Heart left ventricle (tissue), 16 donors: Measurements from ENCODE around the gene ZSWIM4. TPM values are rescaled to one million over a fixed set of nuclear protein-coding genes. Genes with fewer than 3 reads are reported as not detected.
A peak's percentile ranks its signal among the peaks of the same experiment; 100 is the strongest.

Experiments used
- ATAC-seq, 4 donors: fragments of 200-7000 bp; cut with Tn5 transposase; one replicate each; pipeline ENCODE4 v1.9.1; 2020 to 2022; ENCODE audit warnings: moderate library complexity in 4 of 4, mild to moderate bottlenecking in 3 of 4, moderate number of reproducible peaks in 1 of 4
- DNase-seq, 5 donors: peaks; one replicate each; pipeline ENCODE4 v3.0.0-alpha.2; 2020
- H3K27ac ChIP-seq, 12 donors: fragments of 200-600 bp; sonication (generic) in 4 of 12; one replicate each; pipeline versions ENCODE4 v1.5.0 to v1.8.0; 2016 to 2022; ENCODE audit warnings: mild to moderate bottlenecking in 2 of 12
- H3K27me3 ChIP-seq, 9 donors: fragments of 200-600 bp; sonication (generic) in 2 of 9; one replicate each; pipeline versions ENCODE4 v1.5.1 to v1.8.0; 2016 to 2022; ENCODE audit warnings: mild to moderate bottlenecking in 3 of 9
- H3K36me3 ChIP-seq, 9 donors: fragments of 200-600 bp; sonication (generic) in 2 of 9; one replicate each; pipeline versions ENCODE4 v1.5.0 to v1.8.0; 2018 to 2022; ENCODE audit warnings: mild to moderate bottlenecking in 2 of 9
- H3K4me1 ChIP-seq, 12 donors: fragments of 200-600 bp; sonication (generic) in 4 of 12; one replicate each; pipeline versions ENCODE4 v1.5.0 to v1.8.0; 2016 to 2022; ENCODE audit warnings: mild to moderate bottlenecking in 3 of 12
- H3K4me3 ChIP-seq, 12 donors: fragments of 200-600 bp; sonication (generic) in 4 of 12; one replicate each; pipeline versions ENCODE4 v1.5.0 to v1.8.0; 2017 to 2022; ENCODE audit warnings: mild to moderate bottlenecking in 9 of 12, moderate library complexity in 4 of 12
- H3K9me3 ChIP-seq, 12 donors: fragments of 200-600 bp; sonication (generic) in 4 of 12; one replicate each; pipeline versions ENCODE4 v1.5.0 to v1.8.0; 2016 to 2022; ENCODE audit warnings: mild to moderate bottlenecking in 1 of 12
- CTCF ChIP-seq, 12 donors: fragments of 200-600 bp; sonication (generic) in 4 of 12; IDR thresholded peaks; one replicate each; pipeline versions ENCODE4 v1.5.0 to v1.8.0; 2018 to 2022; ENCODE audit warnings: antibody characterized with exemption in 12 of 12, mild to moderate bottlenecking in 5 of 12
- POLR2A ChIP-seq, 2 donors: fragments of 450-650 bp; IDR thresholded peaks; one replicate each; pipeline ENCODE4 v1.6.1; 2017; ENCODE audit warnings: antibody characterized with exemption in 2 of 2, mild to moderate bottlenecking in 2 of 2, moderate library complexity in 2 of 2
- WGBS, 4 donors: extraction: QIAGEN DNeasy Blood & Tissue Kit in 2 of 4; methylation state at CpG; one replicate each; pipeline versions ENCODE4 v1.1.5 to v1.1.7; 2013 to 2018; 5-methylcytosine and 5-hydroxymethylcytosine counted together
- intact Hi-C, 10 donors: fragments of 100-400 bp; cut with DNase I; formaldehyde crosslinking; loops; one replicate each; pipeline versions ENCODE4 v1.11.1 to v1.14.2; 2022
- polyA plus RNA-seq, 2 donors: library from polyadenylated mRNA; stranded (reverse); fragments of 200-250 nt; gene quantifications; one replicate each; pipeline ENCODE4 v1.2.3, GENCODE V29; 2013
- total RNA-seq, 9 donors: library from RNA; depleted of rRNA in 2 of 9; stranded (reverse); fragments of >200 nt in 2 of 9; fragmentation: NEBNext Ultra II Directional in 3 of 9; extraction: Animal tissue kit (Norgen Biotek cat#: 25700) in 3 of 9; gene quantifications; one replicate each; pipeline versions ENCODE4 v1.1.0 to v1.2.4, GENCODE V29; 2016 to 2023
- donor health status: ischemic (EF 13 %, LVEDD 7.1; RV severe dilation, severe dysfunction).
- donor health status: healthy with polysubstance abuse.
- donor health status: DM: no; HTN: yes; CAD: no.
- donor health status: DM: no; HTN: no; CAD: no.
- donor health status: ischemic (EF 25% LVEDD 6.9; RV normal size, moderate dysfunction).
- donor health status: ischemic (EF 25% LVEDD 5.7; RV mildly dilated, moderate dysfunction).
- donor health status: healthy.
- donor health status: DM: yes; HTN: yes; CAD: no.
- donor health status: ischemic (EF 35%, LVEDD 5.7; RV mildly dilated, moderate dysfunction).
- donor health status: nonischemic (EF 11% LVEDD 7.7; RV severe dilation, severe dysfunction).
- donor health status: DM: yes; HTN: yes; CAD: no.
- donor health status: PGD.
- donor health status: ischemic (EF 29% LVEDD 5.4; RV normal size, mild dysfunction).
- donor health status: nonischemic (EF 23%, LVEDD 6.1; RV moderate dilation, normal function).

Gene ZSWIM4
- total and polyA plus RNA-seq, 11 donors = 1.3 to 10.9 (median 3.3) TPM

- Histone ChIP-seq H3K27me3 (no peaks in the 10 kb centered on the region), H3K27ac (peak overlapping the region; percentile 78 to 95 (median 90)), H3K36me3 (peaks cover 0 to 5% (median 0%) of the 10 kb centered on the region in 9 donors), H3K9me3 (no peaks in the 10 kb centered on the region), H3K4me1 (peaks cover 0 to 36% (median 21%) of the 10 kb centered on the region in 12 donors), H3K4me3 (peak overlapping the region; percentile 53 to 92 (median 78))
- DNase-seq (peak in 2 of 5 donors; percentile 33 to 39), ATAC-seq (peak in 2 of 4 donors; percentile 1)
- intact Hi-C loops = loop anchor here in 7 of 10 donors (5.0 kb wide), 3 partner anchors 37 to 67 kb away; no protein-coding TSS in a partner anchor
- no peak for TF ChIP-seq POLR2A (IDR thresholded peaks at IDR 0.05)
- 4 to 7% (median 5%) methylated on average over 17 to 42 of the region's 42 CpGs for WGBS, 4 donors
These were observed 505 bp downstream of the ZSWIM4 start for GRCh38 chr19:13795595-13796300.

- peak overlapping the region in 11 of 12 donors; percentile 55 to 92 (median 84) for H3K4me3 ChIP-seq
- intact Hi-C loops = loop anchor here in 7 of 10 donors (5.0 kb wide), 3 partner anchors 36 to 66 kb away; no protein-coding TSS in a partner anchor
These were observed 1.2 kb downstream of the ZSWIM4 start for GRCh38 chr19:13796301-13797057.

GRCh38 chr19:13797058-13797440, 1.8 kb downstream of the ZSWIM4 start:
- Histone ChIP-seq H3K36me3 (peaks cover 0 to 5% (median 0%) of the 10 kb centered on the region in 9 donors), H3K9me3 (no peaks in the 10 kb centered on the region), H3K4me1 (peaks cover 0 to 36% (median 21%) of the 10 kb centered on the region in 12 donors), H3K27me3 (no peaks in the 10 kb centered on the region), H3K4me3 (peak overlapping the region in 7 of 12 donors; percentile 60 to 91 (median 84)), H3K27ac (peak overlapping the region in 11 of 12 donors; percentile 24 to 95 (median 90))
- ATAC-seq (no peak), DNase-seq (no peak)
- 65 to 72% (median 68%) methylated on average over 4 of the region's 4 CpGs for WGBS, 4 donors
- no peak for TF ChIP-seq POLR2A (IDR thresholded peaks at IDR 0.05)
- no peak for TF ChIP-seq CTCF (IDR thresholded peaks at IDR 0.05)
- intact Hi-C loops = loop anchor here in 7 of 10 donors (5.0 kb wide), 3 partner anchors 35 to 65 kb away; no protein-coding TSS in a partner anchor

More at GRCh38 chr19:13796301-13797057, 1.2 kb downstream of the ZSWIM4 start:
- Histone ChIP-seq H3K36me3 (peaks cover 0 to 5% (median 0%) of the 10 kb centered on the region in 9 donors), H3K4me1 (peaks cover 0 to 36% (median 21%) of the 10 kb centered on the region in 12 donors), H3K9me3 (no peaks in the 10 kb centered on the region), H3K27me3 (no peaks in the 10 kb centered on the region), H3K27ac (peak overlapping the region in 11 of 12 donors; percentile 24 to 95 (median 90))
- TF ChIP-seq POLR2A (IDR thresholded peaks at IDR 0.05) (no peak), CTCF (IDR thresholded peaks at IDR 0.05) (peak in 7 of 12 donors; percentile 8 to 49 (median 33))
- ATAC-seq (peak; percentile 10 to 53 (median 45)), DNase-seq (peak; percentile 76 to 89 (median 81))
- WGBS, 4 donors = 15% methylated on average over 12 of the region's 12 CpGs

GRCh38 chr19:13797870-13798269, 2.6 kb downstream of the ZSWIM4 start:
- TF ChIP-seq POLR2A (IDR thresholded peaks at IDR 0.05) (no peak), CTCF (IDR thresholded peaks at IDR 0.05) (no peak)
- DNase-seq = peak in 1 of 5 donors; percentile 51
- no peaks in the 10 kb centered on the region for H3K9me3 ChIP-seq
- H3K4me1 ChIP-seq = peaks cover 0 to 36% (median 21%) of the 10 kb centered on the region in 12 donors
- H3K4me3 ChIP-seq = no peak overlapping the region
- no peak for ATAC-seq
- intact Hi-C loops = loop anchor here in 7 of 10 donors (5.0 kb wide), 3 partner anchors 34 to 64 kb away; no protein-coding TSS in a partner anchor
- H3K36me3 ChIP-seq = peaks cover 0 to 6% (median 0%) of the 10 kb centered on the region in 9 donors
- peak overlapping the region in 7 of 12 donors; percentile 86 to 93 (median 90) for H3K27ac ChIP-seq
- no peaks in the 10 kb centered on the region for H3K27me3 ChIP-seq
- 37 to 53% (median 46%) methylated on average over 7 of the region's 7 CpGs for WGBS, 4 donors
